Measurements from ENCODE around the gene RAB15. TPM values are rescaled to one million over a fixed set of nuclear protein-coding genes. Genes with fewer than 3 reads are reported as not detected.

RAB15 gene
- total RNA-seq, 2 donors from 2014 or later = 4.8 to 5.8 TPM

DNA sequence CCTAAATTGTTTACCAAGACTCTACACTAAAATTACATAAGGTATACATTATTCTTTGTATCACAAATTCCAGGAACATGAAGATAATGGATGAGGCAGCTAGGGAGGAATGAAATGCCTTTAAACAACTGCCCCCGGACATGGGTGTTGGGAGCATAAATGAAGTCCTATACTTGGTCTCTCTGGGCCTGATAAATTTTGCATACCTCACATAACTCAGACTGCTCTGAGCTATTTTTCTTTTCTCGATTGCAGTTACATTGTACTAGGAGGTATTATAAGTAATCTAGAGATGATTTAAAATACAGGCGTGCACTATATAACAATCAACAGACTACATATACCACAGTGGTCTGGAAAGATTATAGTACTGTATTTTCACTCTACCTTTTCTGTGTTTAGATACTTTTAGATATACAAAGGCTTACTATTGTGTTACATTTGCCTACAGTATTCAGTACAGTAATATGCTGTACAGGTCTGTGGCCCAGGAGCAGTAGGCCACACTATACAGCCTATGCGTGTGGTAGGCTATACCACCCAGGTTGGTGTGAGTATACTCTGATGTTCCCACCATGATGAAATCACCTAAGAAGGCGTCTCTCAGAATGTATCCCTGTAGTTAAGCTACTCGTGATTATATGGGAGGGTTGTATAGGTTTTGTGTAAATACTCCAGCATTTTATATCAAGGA is 28.9 kb upstream of the RAB15 start:
- Mint-ChIP-seq H3K36me3 (ENCODE audit: low read depth) (peaks cover 6% of the 10 kb centered on the region), H3K4me3 (no peak overlapping the region), H3K27me3 (no peaks in the 10 kb centered on the region), H3K4me1 (peaks cover 31% of the 10 kb centered on the region), H3K27ac (no peak overlapping the region)
- no peaks in the 10 kb centered on the region for H3K9me3 ChIP-seq (ENCODE audit: control insufficient read depth, low read length, poor library complexity, severe bottlenecking)
- ATAC-seq (no peak), DNase-seq (no peak)

DNA sequence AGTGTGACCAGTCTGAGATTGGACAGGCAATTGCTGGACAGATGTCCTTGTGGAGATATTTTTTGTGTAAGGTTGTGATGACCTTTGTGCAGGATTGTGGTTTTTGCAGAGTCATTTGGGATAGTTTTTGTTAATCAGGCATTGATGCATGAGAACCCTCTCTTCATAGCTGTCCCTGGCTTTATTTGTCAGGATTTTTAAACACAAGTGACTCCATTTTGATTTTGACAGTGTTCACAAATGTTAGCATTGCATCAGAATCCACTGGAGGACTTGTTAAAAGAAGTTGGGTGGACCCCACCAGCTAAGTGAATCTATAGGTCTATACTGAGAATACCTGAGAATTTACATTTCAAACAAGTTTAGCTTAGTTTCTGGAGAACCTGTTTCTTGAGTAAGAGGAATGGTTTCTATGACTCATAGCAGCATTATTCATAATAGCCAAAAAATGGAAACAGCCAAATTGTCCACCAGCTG is 26.4 kb upstream of the RAB15 start:
- H3K27me3 Mint-ChIP-seq = no peaks in the 10 kb centered on the region
- no peak overlapping the region for H3K4me3 Mint-ChIP-seq
- H3K9me3 ChIP-seq (ENCODE audit: control insufficient read depth, low read length, poor library complexity, severe bottlenecking) = no peaks in the 10 kb centered on the region
- no peak overlapping the region for H3K27ac Mint-ChIP-seq
- peaks cover 29% of the 10 kb centered on the region for H3K4me1 Mint-ChIP-seq
- DNase-seq (no peak), ATAC-seq (no peak)
- H3K36me3 Mint-ChIP-seq (ENCODE audit: low read depth) = peaks cover 2% of the 10 kb centered on the region

DNA sequence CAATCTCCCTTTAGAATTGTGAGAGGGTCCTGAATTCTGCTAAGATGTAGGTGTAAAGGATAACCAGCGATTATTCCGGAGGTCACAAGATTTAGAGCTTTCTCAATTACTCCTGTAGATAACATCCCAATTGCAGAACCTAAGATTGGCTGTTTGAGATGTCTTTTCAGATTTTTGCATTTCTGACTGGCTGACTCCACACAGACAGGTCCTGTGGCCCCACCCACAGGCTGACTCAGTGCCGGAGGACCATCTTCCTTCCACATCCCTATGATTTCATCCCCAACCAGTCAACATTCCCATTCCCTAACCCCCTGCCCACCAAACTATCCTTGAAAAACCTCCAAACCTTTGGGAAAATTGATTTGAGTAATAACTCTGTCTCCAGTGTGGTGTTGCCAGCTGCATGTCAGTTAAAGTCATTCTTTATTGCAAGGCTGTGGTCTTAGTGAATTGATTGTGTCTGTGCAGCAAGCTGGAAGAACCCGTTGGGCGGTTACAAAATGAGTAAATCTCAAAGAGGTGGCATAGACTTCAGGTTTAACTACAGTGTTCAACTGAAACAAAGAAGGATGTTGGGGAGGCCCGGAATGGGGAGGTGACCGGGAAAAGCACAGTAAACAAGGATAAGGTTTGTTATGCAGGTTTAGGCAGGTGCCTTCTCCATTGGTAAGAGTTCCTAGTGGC is 25.1 kb upstream of the RAB15 start:
- ATAC-seq (peak; percentile 90), DNase-seq (no peak)
- H3K27me3 Mint-ChIP-seq = no peaks in the 10 kb centered on the region
- H3K27ac Mint-ChIP-seq = peak overlapping the region; percentile 84
- peaks cover 2% of the 10 kb centered on the region for H3K36me3 Mint-ChIP-seq (ENCODE audit: low read depth)
- H3K4me1 Mint-ChIP-seq = peaks cover 21% of the 10 kb centered on the region
- H3K4me3 Mint-ChIP-seq = peak overlapping the region; percentile 77
- H3K9me3 ChIP-seq (ENCODE audit: control insufficient read depth, low read length, poor library complexity, severe bottlenecking) = no peaks in the 10 kb centered on the region

DNA sequence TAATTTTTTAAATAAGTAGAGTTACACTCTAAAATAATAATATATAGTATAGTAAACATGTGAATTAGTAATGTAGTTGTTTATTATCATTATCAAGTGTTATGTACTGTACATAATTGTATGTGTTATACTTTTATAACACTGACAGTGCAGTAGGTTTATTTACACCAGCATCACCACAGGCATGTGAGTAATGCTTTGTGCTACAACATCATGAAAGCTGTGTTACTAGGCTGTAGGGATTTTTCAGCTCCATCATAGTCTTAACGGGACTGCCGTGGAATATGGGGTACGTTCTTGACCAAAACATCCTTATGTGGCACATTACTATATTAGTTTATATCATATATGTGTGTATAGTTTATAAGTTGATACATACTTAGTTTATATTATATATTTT is 23.2 kb upstream of the RAB15 start:
- H3K9me3 ChIP-seq (ENCODE audit: control insufficient read depth, low read length, poor library complexity, severe bottlenecking) = no peaks in the 10 kb centered on the region
- DNase-seq (no peak), ATAC-seq (no peak)
- H3K27me3 Mint-ChIP-seq = no peaks in the 10 kb centered on the region
- peaks cover 28% of the 10 kb centered on the region for H3K4me1 Mint-ChIP-seq
- no peak overlapping the region for H3K27ac Mint-ChIP-seq
- peaks cover 2% of the 10 kb centered on the region for H3K36me3 Mint-ChIP-seq (ENCODE audit: low read depth)
- no peak overlapping the region for H3K4me3 Mint-ChIP-seq

DNA sequence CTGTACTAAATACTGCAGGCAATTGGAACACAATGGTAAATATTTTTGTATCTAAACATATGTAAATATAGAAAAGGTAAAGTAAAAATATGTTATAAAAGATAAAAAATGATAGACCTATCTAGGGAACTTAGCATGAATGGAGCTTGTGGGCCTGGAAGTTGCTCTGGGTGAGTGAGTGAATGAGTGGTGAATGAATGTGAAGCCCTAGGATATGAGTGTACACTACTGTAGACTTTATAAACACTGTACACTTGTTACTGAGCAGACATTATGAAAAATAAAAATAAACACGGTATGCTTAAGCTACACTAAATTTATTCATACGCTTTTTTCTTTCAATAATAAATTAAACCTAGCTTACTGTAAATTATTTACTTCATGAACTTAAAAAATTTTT is 22.4 kb upstream of the RAB15 start:
- H3K9me3 ChIP-seq (ENCODE audit: control insufficient read depth, low read length, poor library complexity, severe bottlenecking) = no peaks in the 10 kb centered on the region
- no peak for ATAC-seq
- no peak overlapping the region for H3K27ac Mint-ChIP-seq
- no peak overlapping the region for H3K4me3 Mint-ChIP-seq
- peaks cover 33% of the 10 kb centered on the region for H3K4me1 Mint-ChIP-seq
- H3K36me3 Mint-ChIP-seq (ENCODE audit: low read depth) = no peaks in the 10 kb centered on the region
- no peaks in the 10 kb centered on the region for H3K27me3 Mint-ChIP-seq
- DNase-seq = no peak

DNA sequence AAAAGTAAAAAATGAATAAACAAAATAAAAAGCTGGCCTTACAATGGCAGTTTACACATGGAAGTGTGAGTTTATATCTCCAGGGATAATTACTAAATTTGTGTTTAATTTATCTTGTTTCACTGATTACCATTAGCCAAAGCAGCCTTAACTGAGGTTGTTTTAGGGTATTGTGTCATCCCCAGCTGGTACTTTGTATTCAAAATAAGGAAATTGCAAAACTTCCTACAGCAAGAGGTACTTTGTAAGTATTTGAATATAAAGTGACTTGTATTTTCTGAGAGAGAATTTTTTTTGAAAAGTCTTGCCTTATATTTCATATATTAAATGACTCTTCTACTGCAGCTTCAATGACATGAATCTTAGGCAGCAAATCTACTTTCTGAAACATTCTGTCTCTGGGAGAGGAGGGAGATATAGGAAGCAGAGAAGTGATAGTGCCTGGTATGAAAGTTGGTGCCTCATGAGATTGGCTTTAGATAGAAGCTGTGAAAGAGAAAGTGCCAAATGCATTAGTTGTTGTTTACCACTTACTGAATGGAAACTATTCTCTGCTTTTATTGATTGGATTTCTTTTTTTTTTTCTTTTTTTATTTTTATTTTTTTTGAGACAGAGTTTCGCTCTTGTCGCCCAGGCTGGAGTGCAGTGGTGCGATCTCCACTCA is 21.3 kb upstream of the RAB15 start:
- Mint-ChIP-seq H3K4me3 (no peak overlapping the region), H3K4me1 (peaks cover 32% of the 10 kb centered on the region), H3K27ac (no peak overlapping the region), H3K36me3 (ENCODE audit: low read depth) (no peaks in the 10 kb centered on the region), H3K27me3 (no peaks in the 10 kb centered on the region)
- DNase-seq (no peak), ATAC-seq (no peak)
- no peaks in the 10 kb centered on the region for H3K9me3 ChIP-seq (ENCODE audit: control insufficient read depth, low read length, poor library complexity, severe bottlenecking)

DNA sequence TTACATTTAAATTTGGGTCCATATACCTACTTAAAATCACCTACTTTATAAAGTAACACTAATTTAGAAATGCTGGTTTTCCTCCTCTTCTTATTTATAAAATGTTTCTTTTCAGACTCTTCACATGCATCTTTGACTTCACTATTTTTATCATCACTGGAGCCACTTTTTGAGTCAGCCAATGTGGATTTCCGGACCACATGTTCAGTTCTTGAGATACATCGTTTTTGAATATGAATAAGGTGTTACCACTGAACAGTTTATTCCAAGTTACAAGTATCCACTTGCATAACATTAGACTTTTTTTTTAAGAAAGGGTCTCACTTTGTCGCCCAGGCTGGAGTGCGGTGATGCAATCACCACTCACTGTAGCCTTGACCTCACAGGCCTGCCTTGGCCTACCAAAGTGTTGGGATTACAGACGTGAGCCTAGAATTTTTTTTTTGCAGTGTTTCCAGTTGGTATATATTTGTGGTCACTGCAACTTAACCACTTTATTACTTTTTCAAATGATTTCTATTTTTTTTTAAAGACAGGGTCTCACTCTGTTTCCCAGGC is 20.3 kb upstream of the RAB15 start:
- Mint-ChIP-seq H3K27ac (no peak overlapping the region), H3K4me3 (no peak overlapping the region), H3K4me1 (peaks cover 30% of the 10 kb centered on the region)

DNA sequence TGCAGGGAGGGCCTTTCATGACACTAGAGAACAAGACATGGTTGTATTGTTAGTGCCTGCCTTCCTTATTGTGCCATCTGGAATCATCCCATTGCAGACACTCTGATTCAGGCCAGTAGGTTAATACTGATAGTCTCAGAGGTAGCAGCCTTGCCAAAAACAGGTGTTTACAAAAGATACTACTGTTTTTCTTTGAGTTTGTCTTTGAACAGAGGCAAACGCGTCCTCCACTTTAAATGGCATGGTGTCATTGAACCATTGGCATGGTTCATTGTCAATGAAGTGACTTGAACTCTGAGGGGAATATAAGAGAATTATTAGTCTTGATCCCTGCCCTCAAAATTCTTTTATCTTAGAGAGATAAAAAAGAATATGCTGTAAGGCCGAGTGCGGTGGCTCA is 18.8 kb upstream of the RAB15 start:
- H3K27ac Mint-ChIP-seq = no peak overlapping the region
- peaks cover 35% of the 10 kb centered on the region for H3K4me1 Mint-ChIP-seq
- no peaks in the 10 kb centered on the region for H3K36me3 Mint-ChIP-seq (ENCODE audit: low read depth)
- no peaks in the 10 kb centered on the region for H3K27me3 Mint-ChIP-seq
- ATAC-seq (no peak), DNase-seq (no peak)
- H3K9me3 ChIP-seq (ENCODE audit: control insufficient read depth, low read length, poor library complexity, severe bottlenecking) = no peaks in the 10 kb centered on the region
- no peak overlapping the region for H3K4me3 Mint-ChIP-seq

More for the DNA sequence above, 20.3 kb upstream of the RAB15 start:
- DNase-seq (no peak), ATAC-seq (no peak)
- no peaks in the 10 kb centered on the region for H3K9me3 ChIP-seq (ENCODE audit: control insufficient read depth, low read length, poor library complexity, severe bottlenecking)
- Mint-ChIP-seq H3K27me3 (no peaks in the 10 kb centered on the region), H3K36me3 (ENCODE audit: low read depth) (no peaks in the 10 kb centered on the region)

DNA sequence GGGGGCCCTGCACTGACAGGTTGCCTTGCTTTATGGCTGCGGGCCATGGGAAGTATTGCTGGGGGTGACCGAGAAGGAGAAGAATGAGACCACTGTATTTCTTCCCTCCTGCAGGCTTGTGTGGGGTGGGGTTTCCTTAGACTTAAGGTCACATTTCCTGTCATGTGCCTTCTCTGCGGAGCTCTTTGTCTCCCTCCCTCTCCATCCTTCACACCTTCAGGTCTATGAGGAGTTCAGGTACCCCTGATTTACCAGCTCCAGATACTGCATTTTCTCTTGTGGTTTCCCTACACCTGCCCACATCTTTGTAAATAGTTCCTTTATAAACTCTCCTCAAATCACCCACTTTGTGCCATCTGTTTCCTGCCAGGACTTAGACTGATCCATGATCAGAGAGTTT is 18.2 kb upstream of the RAB15 start:
- DNase-seq (no peak), ATAC-seq (no peak)
- Mint-ChIP-seq H3K36me3 (ENCODE audit: low read depth) (no peaks in the 10 kb centered on the region), H3K27me3 (no peaks in the 10 kb centered on the region), H3K4me3 (peak overlapping the region; percentile 70), H3K27ac (peak overlapping the region; percentile 82), H3K4me1 (peaks cover 37% of the 10 kb centered on the region)
- H3K9me3 ChIP-seq (ENCODE audit: control insufficient read depth, low read length, poor library complexity, severe bottlenecking) = no peaks in the 10 kb centered on the region

DNA sequence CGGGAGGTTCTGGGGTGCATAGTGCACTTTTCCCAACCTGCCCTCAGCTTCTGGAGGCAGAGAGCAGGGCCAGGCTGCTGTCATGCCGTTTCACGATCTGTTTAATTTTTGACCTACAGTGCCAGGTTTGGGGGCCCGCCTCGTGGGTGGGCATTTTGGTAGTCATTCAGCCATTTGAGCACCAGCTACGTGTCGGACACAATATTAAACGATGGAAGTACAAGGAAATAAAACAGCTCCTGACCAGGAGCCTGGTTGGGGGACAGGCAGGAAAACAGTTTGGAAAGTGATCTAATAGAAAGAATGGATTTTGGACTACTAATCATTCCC is 15.3 kb upstream of the RAB15 start:
- peaks cover 46% of the 10 kb centered on the region for H3K4me1 Mint-ChIP-seq
- peak overlapping the region; percentile 98 for H3K4me3 Mint-ChIP-seq
- no peak for ATAC-seq
- H3K36me3 Mint-ChIP-seq (ENCODE audit: low read depth) = peaks cover 2% of the 10 kb centered on the region
- no peak for DNase-seq
- peaks cover 4% of the 10 kb centered on the region for H3K27me3 Mint-ChIP-seq
- no peaks in the 10 kb centered on the region for H3K9me3 ChIP-seq (ENCODE audit: control insufficient read depth, low read length, poor library complexity, severe bottlenecking)
- H3K27ac Mint-ChIP-seq = peak overlapping the region; percentile 96

DNA sequence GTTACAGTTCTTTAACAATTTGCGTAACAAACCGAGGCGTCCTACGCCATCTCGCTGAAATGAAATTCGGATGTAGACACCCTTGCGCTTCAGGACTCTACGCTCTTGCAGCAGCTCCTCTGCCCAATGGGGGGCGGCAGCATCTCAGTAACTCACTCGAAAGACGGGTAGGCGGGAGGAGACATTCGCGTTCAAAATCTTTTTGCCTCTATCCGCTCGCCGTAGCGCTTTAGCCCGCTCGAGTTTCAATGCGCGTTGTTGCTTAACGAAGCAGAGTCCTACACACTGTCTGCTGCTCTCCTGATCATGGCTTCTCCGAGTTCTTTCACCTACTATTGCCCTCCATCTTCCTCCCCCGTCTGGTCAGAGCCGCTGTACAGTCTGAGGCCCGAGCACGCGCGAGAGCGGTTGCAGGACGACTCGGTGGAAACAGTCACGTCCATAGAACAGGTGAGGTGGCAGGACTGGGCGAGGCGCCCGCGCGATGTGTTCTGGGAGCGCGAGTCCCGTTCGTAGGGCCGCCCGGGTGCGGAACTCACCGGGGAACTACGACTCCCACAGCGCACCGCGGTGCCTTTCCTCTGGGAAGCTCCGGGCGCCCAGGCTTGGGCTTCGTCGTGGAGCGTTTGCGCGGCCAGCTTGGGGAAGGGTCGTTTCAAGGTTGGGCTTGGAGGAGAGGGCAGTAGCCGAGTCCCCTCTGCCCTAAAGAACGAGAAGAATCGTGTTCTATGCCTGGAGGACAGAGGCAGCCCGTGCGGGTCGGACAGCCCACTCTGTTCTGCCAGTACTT is 14.7 kb upstream of the RAB15 start, which contains the start of gene FNTB:
TSS of gene FNTB (plus strand) at position 248 of the 790 bp plus-strand sequence. CDS start at position 307, 59 bp downstream.
- peaks cover 47% of the 10 kb centered on the region for H3K4me1 Mint-ChIP-seq

DNA sequence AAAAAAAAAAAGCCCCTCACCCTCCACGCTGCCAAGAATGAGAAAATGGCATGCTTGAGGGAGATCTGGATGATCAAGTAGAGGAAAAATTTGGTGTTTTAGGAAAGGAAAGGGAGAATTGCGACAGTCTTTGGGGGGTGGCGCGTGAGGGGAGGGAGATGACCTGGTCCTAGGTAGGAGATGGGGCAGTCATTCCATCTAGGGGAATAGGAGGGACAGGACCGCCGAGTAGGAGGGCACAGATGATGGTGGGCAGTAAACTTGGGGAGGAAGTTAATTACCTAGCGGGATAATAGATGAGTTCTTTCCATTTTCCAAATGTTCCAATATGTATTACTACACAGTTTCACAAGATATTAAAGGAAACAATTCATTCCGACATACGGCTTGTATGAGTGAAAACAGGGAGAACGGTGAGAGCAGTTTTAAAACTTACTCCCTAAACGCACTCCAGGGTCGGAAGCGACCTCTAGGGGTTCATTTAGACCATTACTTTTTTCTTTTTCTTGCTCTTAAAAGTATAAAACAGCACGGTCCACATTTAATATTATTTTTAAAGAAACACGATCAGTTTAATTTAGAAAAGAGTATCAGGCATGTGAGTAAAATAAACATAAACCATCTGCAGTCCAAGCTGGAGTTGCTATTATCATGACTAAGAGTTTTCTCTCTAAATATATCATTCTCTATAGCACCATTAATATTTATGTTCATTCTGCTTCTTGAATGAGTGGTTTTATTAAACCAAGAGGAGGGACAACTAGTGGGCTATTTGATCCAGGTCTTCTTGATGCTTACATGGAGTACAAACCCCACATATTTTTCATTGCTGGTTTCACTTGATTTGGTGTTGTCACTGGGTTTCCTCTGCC is 11.5 kb upstream of the RAB15 start:
- H3K27me3 Mint-ChIP-seq = peaks cover 9% of the 10 kb centered on the region
- H3K4me1 Mint-ChIP-seq = peaks cover 25% of the 10 kb centered on the region
- no peaks in the 10 kb centered on the region for H3K9me3 ChIP-seq (ENCODE audit: control insufficient read depth, low read length, poor library complexity, severe bottlenecking)
- DNase-seq (no peak), ATAC-seq (no peak)
- peaks cover 5% of the 10 kb centered on the region for H3K36me3 Mint-ChIP-seq (ENCODE audit: low read depth)
- H3K27ac Mint-ChIP-seq = no peak overlapping the region
- peak overlapping the region; percentile 50 for H3K4me3 Mint-ChIP-seq

More for the DNA sequence above, 14.7 kb upstream of the RAB15 start, which contains the start of gene FNTB:
- Mint-ChIP-seq H3K4me3 (peak within 1 kb of the TSS; percentile 98), H3K36me3 (ENCODE audit: low read depth) (peaks cover 5% of the 10 kb centered on the region), H3K27me3 (peaks cover 9% of the 10 kb centered on the region), H3K27ac (peak within 1 kb of the TSS; percentile 96)
- H3K9me3 ChIP-seq (ENCODE audit: control insufficient read depth, low read length, poor library complexity, severe bottlenecking) = no peaks in the 10 kb centered on the region
- DNase-seq (peak; percentile 83 to 88 (median 85)), ATAC-seq (peak; percentile 94)
